Measurements from ENCODE around the gene GABRB1.

Gene GABRB1

DNA sequence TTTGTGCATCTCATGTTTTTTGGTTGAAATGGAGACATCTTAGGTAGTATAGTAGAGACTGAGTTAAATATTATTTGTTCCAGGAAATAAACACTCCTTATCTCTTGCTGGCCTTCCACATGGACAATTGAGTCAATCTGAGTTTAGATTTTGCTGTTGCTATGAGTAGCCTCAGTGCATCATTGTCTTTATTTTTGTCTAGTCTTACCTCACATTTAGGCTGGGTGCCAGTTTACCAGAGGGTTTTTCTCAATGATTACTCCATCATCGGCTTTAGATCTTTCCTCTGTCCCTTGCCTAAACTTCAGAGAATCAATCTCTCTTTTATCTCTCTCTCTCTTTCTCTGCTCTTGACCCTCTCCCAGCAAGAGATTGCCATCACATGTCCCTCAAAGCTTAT is 73.6 kb downstream of the GABRB1 start:
- H3K27me3 ChIP-seq (ENCODE audit: control insufficient read depth, insufficient read depth, low read length): no peaks in the 10 kb centered on the region
- no peaks in the 10 kb centered on the region for H3K4me1 ChIP-seq
- H2AFZ ChIP-seq: no peak overlapping the region
- H3K9me3 ChIP-seq (ENCODE audit: control insufficient read depth, low read length): no peaks in the 10 kb centered on the region
- H3K79me2 ChIP-seq: no peaks in the 10 kb centered on the region
- H3K36me3 ChIP-seq (ENCODE audit: control insufficient read depth, insufficient read depth, low read length): no peaks in the 10 kb centered on the region
- no peak overlapping the region for H3K4me3 ChIP-seq (ENCODE audit: low read depth, low read length)
- no peak overlapping the region for H3K9ac ChIP-seq
- no peak overlapping the region for H3K4me2 ChIP-seq (ENCODE audit: low read length)
- H3K27ac ChIP-seq: no peak overlapping the region
- TF ChIP-seq, protein P1, sequence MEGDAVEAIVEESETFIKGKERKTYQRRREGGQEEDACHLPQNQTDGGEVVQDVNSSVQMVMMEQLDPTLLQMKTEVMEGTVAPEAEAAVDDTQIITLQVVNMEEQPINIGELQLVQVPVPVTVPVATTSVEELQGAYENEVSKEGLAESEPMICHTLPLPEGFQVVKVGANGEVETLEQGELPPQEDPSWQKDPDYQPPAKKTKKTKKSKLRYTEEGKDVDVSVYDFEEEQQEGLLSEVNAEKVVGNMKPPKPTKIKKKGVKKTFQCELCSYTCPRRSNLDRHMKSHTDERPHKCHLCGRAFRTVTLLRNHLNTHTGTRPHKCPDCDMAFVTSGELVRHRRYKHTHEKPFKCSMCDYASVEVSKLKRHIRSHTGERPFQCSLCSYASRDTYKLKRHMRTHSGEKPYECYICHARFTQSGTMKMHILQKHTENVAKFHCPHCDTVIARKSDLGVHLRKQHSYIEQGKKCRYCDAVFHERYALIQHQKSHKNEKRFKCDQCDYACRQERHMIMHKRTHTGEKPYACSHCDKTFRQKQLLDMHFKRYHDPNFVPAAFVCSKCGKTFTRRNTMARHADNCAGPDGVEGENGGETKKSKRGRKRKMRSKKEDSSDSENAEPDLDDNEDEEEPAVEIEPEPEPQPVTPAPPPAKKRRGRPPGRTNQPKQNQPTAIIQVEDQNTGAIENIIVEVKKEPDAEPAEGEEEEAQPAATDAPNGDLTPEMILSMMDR (IDR thresholded peaks at IDR 0.05): no peak

DNA sequence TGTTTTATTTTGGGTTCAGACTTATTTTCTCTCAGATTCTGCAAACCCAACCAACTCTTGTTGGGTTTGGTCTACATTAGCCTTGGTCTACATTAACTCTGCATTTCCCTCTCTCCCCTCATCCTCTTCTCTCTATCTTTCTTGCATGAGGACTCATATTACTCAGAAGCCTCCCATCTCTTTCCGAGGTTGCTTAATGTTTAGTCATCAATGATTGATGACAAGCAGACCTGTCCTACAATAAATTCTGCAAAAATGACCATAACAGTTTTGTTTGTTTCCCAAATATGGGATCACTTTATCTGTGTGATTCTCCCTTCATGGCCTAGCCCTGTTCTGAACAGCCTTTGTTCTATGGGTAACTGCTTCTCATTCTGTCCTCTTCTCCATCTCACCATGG is 75.2 kb downstream of the GABRB1 start:
- no peak overlapping the region for H3K9ac ChIP-seq
- no peak overlapping the region for H3K4me2 ChIP-seq (ENCODE audit: low read length)
- no peak overlapping the region for H3K4me3 ChIP-seq (ENCODE audit: low read depth, low read length)
- TF ChIP-seq, protein P1 (IDR thresholded peaks at IDR 0.05): no peak
- no peaks in the 10 kb centered on the region for H3K27me3 ChIP-seq (ENCODE audit: control insufficient read depth, insufficient read depth, low read length)
- H3K4me1 ChIP-seq: no peaks in the 10 kb centered on the region
- no peaks in the 10 kb centered on the region for H3K79me2 ChIP-seq
- no peaks in the 10 kb centered on the region for H3K9me3 ChIP-seq (ENCODE audit: control insufficient read depth, low read length)
- H3K36me3 ChIP-seq (ENCODE audit: control insufficient read depth, insufficient read depth, low read length): no peaks in the 10 kb centered on the region
- no peak overlapping the region for H2AFZ ChIP-seq
- no peak overlapping the region for H3K27ac ChIP-seq

DNA sequence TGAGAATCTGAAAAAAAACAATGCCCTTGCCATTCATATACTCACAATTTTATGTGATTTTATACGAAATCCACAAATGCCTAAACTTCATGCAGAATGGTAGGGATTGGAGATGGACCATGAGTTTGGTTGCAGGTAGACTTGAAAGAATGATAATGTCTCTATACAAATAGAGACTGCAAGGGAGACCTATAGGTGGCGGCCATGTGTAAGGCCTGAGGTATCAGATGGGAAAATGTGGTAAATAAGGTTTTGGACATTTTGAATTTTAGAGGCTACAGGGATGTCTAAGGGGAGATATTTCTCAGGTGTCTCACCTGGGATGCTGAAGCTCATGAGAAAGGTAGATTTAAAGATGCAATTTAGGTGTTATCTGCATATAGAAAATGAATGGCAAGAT is 78.0 kb downstream of the GABRB1 start:
- Histone ChIP-seq H3K27ac (no peak overlapping the region), H3K9ac (no peak overlapping the region), H3K4me3 (ENCODE audit: low read depth, low read length) (no peak overlapping the region), H3K4me1 (no peaks in the 10 kb centered on the region), H3K79me2 (no peaks in the 10 kb centered on the region), H2AFZ (no peak overlapping the region), H3K4me2 (ENCODE audit: low read length) (no peak overlapping the region), H3K36me3 (ENCODE audit: control insufficient read depth, insufficient read depth, low read length) (no peaks in the 10 kb centered on the region), H3K27me3 (ENCODE audit: control insufficient read depth, insufficient read depth, low read length) (no peaks in the 10 kb centered on the region), H3K9me3 (ENCODE audit: control insufficient read depth, low read length) (no peaks in the 10 kb centered on the region)
- TF ChIP-seq, protein P1 (IDR thresholded peaks at IDR 0.05): no peak

DNA sequence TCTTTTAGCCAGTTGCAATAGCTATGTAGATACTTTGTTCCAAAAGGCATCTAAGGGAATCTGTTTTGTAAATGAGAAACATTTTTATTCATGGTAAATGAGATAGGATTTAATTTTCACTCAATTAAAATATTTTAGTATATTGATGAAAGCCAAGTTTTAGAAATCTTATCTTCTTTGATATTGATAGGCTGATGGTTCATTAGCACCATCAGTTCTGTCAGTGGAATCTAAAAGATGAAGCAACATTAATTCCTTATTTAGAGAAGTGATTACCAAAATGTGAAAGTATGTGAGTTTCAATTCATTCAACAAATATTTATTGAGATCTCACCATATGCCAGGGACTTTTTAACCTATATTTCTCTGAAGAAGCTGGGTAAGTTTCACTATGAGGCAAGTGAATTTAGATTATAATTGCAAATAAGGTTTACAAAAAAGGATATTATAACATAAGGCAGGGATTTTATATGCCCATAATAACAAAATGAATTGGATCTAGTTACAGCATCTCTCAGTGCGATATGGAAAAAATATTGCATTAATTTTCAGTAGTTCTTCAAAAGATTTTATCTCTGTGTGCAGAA is 79.3 kb downstream of the GABRB1 start:
- no peak overlapping the region for H3K9ac ChIP-seq
- no peak overlapping the region for H3K27ac ChIP-seq
- TF ChIP-seq, protein P1 (IDR thresholded peaks at IDR 0.05): no peak
- no peak overlapping the region for H3K4me2 ChIP-seq (ENCODE audit: low read length)
- H3K4me1 ChIP-seq: no peaks in the 10 kb centered on the region
- no peak overlapping the region for H3K4me3 ChIP-seq (ENCODE audit: low read depth, low read length)
- no peaks in the 10 kb centered on the region for H3K9me3 ChIP-seq (ENCODE audit: control insufficient read depth, low read length)
- H3K36me3 ChIP-seq (ENCODE audit: control insufficient read depth, insufficient read depth, low read length): no peaks in the 10 kb centered on the region
- no peaks in the 10 kb centered on the region for H3K27me3 ChIP-seq (ENCODE audit: control insufficient read depth, insufficient read depth, low read length)
- H3K79me2 ChIP-seq: no peaks in the 10 kb centered on the region
- no peak overlapping the region for H2AFZ ChIP-seq

DNA sequence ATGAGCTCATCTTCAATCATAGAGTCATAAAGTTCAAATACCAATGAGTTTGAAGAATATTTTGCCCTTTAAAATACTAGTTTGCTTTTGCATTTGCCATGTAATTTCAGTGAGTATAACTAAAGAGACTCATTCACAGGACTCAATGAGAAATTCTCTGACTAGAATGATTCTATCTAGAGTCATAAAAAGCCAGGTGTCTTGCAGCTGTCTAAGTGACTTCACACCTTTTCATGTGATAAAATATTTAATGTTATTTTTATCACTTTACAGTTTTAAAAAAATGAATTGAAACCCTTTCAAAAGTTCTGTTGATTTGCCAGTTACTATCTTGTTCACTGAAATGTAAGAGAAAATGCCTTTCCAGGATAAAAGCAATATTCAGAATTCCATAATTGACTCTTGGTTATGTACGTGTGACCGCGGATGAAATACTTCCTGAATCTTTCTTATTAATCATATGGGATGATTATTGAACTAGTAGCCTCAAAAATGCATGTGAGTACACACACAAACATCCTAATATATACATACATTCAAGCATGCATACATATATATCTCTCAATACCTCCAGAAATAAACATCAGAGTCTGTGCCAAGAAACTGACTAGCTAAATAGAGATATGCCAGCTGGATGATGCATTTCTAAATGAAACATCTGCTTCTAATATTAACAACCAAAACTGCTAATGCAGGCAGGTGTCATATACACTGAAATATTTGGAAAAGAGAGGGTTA is 87.0 kb downstream of the GABRB1 start:
- Histone ChIP-seq H3K36me3 (ENCODE audit: control insufficient read depth, insufficient read depth, low read length) (no peaks in the 10 kb centered on the region), H3K4me2 (ENCODE audit: low read length) (no peak overlapping the region), H3K27me3 (ENCODE audit: control insufficient read depth, insufficient read depth, low read length) (no peaks in the 10 kb centered on the region), H3K27ac (no peak overlapping the region), H3K9me3 (ENCODE audit: control insufficient read depth, low read length) (no peaks in the 10 kb centered on the region), H3K4me3 (ENCODE audit: low read depth, low read length) (no peak overlapping the region), H3K79me2 (no peaks in the 10 kb centered on the region), H3K9ac (no peak overlapping the region), H2AFZ (no peak overlapping the region), H3K4me1 (no peaks in the 10 kb centered on the region)
- TF ChIP-seq, protein P1 (IDR thresholded peaks at IDR 0.05): no peak
